Fibroblast of peridontal ligament (primary cell): ENCODE results near the gene SLC25A36.
A peak's percentile ranks its signal among the peaks of the same experiment; 100 is the strongest.
"Not testable (repeated sequence)": the region's sequence is repeated elsewhere in the genome, so short reads cannot be mapped to it uniquely, and the experiment has no call there.

Experiments
- DNase-seq: peaks from one replicate; pipeline ENCODE4 v3.0.0-alpha.2; 2010; ENCODE audit errors: extremely low read depth

The SLC25A36 gene

DNA sequence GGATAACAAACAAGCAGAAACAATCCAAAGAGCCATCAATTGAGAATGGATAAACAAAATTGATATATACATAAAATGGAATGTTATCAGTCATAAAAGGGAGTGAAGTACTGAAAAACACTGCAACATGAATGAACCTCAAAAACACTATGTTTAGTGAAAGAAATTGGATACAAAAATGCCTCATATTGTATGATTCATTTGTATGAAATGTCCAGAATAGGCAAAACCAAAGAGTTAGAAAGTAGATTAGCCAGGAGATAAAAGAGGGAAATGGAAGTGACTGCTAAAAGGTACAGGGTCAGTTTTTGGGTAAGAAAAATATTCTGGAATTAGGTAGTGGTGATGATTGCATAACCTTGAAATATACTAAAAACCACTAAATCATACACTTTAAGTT lies 9.8 kb upstream of the SLC25A36 start:
- DNase-seq, result peak; percentile 35

DNA sequence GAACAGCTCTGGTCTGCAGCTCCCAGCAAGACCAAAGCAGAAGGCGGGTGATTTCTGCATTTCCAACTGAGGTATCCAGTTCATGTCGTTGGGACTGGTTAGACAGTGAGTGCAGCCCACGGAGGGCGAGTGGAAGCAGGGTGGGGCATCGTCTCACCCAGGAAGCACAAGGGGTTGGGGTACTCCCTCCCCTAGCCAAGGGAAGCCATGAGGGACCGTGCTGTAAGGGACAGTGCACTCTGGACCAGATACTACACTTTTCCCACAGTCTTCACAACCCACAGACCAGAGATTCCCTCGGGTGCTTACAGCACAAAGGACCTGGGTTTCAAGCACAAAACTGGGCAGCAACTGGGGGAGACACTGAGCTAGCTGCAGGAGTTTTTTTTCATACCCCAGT lies 8.5 kb upstream of the SLC25A36 start:
- no peak for DNase-seq

DNA sequence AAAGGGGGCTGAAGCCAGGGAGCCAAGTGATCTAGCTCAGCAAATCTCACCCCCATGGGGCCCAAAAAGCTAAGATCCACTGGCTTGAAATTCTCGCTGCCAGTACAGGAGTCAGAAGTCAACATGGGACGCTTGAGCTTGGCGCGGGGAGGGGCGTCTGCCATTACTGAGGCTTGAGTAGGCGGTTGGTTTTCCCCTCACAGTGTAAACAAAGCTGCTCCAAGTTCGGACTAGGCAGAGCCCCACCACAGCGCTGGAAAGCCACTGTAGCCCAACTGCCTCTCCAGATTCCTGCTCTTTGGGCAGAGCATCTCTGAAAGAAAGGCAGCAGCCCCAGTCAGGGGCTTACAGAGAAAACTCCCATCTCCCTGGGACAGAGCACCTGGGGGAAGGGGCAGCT lies 8.1 kb upstream of the SLC25A36 start:
- DNase-seq, result no peak

DNA sequence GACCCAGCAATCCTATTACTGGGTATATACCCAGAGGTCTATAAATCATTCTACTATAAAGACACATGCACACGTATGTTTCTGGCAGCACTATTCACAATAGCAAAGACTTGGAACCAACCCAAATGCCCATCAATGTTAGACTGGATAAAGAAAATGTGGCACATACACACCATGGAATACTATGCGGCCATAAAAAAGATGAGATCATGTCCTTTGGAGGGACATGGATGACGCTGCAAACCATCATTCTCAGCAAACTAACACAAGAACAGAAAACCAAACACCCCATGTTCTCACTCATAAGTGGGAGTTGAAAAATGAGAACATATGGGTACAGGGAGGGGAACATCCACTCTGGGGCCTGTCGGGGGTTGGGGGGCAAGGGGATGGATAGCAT lies 2.3 kb upstream of the SLC25A36 start:
- not testable (repeated sequence) for DNase-seq

DNA sequence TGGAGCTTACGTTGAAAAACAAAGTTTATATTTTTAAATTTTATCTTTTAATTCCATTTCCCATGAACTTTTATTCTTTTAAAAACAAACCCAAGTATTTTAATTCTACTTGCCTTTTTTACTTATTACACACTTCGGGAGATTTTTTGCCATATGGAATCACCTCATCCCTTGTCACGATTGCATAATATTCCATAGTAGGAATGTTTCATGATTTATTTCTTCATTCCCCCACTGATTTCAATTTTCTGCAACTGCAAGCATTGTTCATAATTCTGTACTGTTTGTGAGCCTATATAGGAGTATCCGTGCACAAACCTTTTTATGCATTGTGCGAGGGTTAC lies 574 bp upstream of the SLC25A36 start:
- DNase-seq, result no peak

DNA sequence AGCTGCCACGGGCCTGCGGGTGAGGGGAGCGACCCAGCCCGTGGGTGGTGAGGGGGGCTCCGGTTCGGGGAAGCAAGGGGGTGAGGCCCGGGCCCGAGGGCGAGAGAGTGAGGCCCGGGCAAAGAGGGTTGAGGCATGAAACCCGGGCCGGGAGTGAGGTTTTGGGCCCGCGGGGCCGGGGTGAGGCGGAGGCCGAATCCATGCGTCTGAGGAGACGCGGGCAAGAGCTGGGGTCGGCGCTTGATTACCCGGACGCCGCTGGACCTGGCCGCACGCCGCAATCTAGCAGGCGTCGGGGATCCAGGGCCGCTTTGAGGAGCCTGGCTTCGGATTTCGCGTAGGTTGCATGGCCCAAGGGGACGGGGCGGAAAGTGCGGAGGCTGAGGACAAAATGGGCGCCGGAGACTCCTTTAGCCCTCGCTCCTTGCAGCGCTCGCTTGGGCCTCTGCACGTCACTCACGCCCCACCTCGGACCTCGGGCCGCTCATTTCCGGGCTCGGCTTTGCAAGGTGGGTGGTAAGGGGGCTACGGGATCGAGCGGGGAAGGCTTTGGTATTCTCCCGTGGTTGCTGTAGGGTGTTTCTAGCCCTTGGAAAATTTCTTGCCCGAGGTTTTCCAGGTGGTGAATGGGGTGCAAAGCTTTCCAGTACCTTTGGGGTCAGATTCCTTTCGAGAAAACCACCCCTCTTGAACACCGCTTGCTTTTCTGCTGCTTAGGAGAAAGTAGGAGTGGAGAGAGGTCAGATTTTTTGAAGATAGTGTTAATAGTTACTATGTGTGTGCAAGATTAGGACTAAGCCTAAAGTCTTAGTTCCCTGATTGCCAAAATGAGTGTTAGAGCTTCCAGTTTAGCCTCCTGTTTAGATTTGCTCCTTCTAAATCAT lies 827 bp downstream of the SLC25A36 start:
- DNase-seq, result peak; percentile 55

DNA sequence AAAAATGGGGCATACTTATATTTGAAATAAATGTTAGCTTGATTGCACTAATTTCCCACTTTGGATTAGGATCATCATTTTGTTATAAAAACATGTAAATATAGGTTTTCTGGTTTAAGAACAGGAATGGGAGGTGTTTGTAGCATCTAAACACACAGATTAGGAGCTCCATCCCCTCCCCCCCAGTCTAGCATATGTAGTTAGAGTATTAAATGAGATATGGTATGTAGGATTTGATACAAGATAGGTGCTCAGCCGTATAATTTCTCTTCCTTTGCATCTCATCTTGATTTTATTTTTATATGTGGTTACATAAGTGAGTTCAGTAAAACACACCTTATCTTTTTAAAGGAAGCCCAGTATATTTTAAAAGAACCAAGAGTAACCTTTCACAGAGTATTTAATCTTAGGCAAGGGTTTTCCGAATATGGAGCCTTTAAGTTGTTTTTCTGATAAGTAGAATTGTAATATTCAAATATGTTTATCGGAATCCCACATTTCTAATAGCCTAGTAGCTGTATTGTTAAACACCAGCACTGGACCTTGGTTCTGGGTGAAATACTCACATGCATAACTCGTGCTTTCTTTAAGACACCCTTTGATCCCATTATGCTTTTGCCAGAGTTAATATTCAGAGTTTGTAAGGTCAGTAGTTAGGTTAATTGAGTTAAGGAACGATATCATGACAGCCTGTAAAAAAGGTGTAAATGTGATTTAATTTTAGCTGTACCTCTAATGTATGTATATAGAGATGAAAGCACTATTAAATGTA lies 2.3 kb downstream of the SLC25A36 start:
- no peak for DNase-seq

DNA sequence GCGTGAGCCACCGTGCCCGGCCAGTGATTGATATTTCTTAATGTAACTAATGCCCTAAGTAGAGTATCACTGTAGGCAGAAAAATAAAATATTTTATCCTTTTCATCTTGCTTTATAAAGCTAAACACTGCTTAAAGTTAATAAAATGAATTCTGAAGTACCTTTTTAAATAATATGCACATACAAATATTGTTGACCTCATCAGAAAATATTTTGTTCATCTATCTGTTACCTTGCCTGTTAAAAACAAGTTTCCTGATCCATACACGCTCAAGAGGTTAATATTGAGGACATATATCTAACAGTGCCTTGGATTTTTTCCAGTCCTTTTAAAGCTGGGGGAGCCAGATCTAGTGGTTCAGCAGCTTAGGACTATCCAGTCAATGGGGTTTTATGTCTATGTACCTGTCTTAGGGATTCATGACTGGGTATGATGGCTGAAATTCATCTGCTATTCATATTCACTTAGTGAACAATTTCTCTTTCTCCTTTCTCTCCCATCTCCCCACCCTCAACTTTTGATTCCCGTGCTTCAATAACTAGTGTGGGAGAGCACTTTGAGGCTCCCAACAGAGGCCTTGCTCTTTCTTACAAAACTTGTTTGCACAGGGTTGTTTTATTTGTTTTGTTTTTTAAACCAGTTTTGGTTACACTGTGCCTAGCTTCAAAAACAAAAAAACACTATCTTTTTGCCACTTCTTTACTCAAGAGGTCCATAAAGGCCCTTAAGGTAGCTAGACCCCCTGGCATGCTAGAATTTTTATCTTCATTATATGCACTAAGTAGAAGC lies 7.0 kb downstream of the SLC25A36 start:
- DNase-seq, result no peak

DNA sequence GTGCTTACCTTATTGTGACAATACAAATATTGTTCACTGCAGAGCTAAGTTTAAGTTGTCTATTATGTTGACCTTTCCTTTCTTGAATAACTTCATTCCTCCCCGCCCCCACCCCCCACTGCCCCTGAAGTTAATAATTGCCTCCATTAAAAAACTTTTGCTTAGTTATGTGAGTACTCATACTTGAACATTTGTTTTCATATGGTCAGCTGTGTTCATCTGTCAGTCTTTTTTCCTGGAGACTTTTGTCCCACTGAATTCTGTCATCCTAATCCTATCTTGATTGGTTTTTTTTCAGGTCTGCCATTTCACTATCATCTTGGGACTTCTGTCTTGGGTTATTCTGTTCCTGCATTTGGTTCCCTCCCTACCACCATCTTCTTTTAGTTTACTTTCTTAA lies 8.5 kb downstream of the SLC25A36 start:
- DNase-seq, result no peak

DNA sequence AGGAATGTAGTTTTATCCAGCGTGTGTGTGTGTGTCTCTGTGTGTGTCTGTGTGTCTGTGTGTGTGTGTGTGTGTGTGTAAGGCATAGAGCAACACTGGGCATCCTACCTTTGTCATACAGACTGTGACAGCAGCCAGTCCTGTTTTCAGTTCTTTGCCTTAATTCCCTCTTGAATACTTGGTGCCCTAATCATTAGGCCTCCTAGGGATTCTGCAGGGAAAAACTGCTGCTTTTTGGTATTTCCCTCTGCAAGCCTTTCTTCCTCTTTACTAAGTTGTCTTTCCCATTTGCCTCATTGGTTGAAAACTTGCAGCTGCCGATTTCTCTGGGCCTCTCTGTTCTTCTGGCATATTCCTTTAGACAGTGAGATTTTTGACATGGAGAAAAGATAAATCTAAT lies 9.2 kb downstream of the SLC25A36 start:
- DNase-seq, result no peak

DNA sequence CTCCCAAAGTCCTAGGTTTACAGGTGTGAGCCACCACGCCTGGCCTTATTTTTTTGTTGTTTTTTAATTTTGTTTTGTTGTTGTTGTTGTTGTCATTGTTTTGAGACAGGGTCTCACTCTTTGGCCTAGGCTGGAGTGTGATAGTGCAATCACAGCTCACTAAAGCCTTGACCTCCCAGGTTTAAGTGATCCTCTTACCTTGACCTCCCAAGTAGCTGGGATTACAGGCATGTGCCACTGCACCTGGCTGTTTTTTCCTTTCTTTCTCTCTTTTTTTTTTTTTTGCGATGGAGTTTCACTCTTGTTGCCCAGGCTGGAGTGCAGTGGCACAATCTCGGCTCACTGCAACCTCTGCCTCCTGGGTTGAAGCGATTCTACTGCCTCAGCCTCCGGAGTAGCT lies 10.1 kb downstream of the SLC25A36 start:
- not testable (repeated sequence) for DNase-seq

DNA sequence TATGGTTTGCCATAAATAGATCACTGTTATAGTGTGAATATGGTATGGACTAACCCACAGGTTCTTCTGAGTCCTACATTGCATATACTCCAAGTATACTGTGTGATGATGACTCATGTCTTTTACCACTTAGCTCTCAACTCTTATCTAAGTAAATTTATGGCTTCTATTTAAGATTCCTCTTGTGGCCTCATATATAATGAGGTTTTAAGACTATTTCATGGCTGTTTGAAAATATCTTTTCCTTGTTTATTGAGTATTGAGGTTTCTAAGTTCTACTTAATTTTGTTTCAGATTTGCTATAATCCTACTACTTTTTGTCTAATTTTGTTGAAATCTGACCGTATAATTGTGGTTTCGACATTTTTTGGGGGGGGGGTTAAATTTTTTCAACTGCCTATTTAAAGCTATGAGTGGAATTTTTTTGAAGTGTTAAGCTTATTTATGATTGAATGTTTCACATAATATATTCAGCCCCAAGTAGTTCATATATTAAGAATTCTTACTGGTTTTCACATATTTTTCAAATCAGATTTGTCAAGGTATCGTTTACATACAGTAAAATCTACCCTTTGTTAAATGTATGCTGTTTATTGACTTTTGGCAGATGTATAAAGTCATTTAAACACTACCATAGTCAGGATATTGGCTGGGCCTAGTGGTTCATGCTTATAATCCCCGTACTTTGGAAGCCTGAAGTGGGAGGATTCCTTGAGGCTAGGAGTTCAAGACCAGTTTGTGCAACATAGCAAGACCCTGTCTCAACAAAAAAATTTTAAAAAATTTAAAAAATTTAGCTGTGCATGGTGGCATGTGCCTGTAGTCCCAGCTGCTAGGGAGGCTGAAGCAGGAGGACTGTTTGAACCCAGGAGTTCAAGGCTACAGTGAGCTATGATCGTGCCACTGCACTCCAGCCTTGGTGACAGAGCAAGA lies 11.7 kb downstream of the SLC25A36 start:
- DNase-seq, result peak; percentile 53

DNA sequence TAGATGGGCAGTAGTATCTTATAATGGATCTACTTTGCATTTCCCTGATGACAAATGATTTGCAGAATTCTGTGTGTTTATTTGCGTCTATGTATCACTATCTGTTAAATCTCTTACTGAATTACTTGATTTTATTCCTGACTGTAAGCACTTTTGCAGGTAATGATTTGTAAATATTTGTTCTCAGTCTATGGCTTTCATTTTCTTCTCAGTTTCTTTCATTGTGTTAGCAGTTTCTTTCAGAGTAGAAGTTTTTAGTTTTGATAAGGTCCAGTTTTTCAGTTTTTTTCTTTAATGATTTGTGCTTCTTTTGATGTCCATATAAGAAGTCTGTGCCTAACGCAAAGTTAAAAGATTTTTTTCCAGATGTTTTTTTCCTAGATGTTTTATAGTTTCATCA lies 12.9 kb downstream of the SLC25A36 start:
- DNase-seq, result no peak

DNA sequence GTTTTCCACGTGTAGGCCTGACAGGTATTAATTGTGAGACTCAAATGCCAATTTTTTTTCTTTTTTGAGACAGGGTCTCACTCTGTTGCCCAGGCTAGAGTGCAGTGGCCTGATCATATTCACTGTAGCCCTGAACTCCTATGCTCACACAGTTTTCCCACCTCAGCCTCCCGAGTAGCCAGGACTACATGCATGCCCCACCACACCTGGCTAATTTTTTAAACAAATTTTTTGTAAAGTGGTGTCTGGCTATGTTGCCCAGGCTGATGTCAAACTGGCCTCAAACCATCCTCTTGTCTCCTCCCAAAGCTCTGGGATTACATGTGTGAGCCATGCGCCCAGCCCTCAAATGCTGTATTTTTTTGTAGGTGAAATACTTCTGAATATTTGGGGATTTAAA lies 14.0 kb downstream of the SLC25A36 start:
- DNase-seq, result no peak

DNA sequence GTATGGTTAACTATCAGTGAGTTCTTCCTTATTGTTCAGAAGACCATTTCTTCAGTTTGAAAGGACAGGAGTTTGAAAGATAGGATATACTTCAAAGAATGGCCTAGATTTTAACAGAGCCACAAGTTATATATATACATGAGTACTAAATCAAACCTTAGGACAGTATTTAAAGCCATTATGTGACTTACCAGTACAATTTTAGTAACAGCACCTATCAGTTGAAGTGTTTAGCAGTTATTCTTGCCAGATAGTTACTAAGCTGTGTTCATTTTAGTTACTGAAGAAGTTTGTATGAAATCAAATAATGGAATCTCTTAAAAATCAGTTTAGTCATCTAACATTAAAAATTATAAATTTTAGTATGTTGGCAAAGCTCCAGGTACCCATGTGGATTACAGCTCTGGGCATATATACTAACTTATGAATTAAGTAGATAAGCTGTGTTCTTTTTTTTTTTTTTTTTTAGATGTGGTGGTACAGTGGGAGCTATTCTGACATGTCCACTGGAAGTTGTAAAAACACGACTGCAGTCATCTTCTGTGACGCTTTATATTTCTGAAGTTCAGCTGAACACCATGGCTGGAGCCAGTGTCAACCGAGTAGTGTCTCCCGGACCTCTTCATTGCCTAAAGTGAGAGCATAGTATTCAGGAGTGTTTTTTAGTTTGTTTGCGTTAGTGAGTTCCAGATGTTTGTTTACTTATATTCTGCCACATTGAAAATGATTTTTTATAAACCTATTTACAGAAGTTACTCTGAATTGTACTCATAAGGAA lies 14.6 kb downstream of the SLC25A36 start:
- DNase-seq, result no peak

DNA sequence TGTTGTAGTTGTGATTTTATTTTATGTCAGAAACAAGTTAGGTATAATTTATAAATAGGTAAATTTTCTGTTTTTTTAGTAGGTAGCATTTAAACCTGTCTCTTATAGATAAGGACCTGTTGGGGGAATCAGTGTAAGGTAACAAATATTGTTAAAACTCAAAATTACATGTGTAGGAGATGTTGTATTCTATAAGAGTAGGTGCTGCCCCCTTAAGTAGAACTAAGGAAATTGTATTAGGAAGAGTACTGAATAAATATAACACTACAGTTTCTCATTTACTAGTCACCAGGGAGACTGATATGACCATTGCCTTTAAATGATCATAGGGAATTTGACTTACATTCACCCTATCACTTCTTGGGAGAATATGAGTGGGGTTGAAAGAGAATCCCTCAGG lies 31.2 kb downstream of the SLC25A36 start:
- DNase-seq, result peak; percentile 35

DNA sequence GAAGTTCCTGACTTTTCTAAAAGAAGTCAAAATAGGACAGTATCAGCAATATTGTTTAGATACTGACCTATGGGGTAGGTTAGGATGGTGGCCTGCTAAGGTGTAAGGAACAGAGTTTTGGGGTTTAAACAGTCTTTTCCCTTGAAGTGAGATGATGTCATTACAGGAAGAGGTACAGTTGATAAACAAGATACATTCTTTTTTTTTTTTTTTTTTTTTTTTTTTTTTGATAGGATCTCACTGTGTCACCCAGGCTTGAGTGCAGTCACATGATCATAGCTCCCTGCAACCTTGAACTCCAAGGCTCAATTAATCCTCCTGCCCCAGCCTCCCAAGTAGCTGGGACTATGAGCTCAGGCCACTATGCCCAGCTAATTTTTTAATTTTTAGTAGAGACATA lies 33.3 kb downstream of the SLC25A36 start:
- no peak for DNase-seq

DNA sequence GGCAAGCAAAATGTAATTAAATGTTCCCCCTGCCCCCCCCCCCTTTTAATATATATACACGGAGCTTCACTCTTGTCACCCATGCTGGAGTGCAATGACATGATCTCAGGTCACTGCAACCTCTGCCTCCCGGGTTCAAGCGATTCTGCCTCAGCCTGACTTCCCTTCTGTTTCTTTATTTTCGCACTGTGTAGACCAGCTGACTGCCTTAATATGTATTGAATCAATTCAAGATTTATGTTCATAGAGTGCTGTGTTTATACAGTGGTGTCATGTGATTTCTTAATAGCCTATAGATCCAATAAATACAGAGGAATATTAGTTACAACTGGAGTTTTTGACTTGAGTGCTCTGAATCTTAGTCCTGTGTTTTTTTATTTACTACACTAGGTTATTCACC lies 39.0 kb downstream of the SLC25A36 start:
- no peak for DNase-seq

DNA sequence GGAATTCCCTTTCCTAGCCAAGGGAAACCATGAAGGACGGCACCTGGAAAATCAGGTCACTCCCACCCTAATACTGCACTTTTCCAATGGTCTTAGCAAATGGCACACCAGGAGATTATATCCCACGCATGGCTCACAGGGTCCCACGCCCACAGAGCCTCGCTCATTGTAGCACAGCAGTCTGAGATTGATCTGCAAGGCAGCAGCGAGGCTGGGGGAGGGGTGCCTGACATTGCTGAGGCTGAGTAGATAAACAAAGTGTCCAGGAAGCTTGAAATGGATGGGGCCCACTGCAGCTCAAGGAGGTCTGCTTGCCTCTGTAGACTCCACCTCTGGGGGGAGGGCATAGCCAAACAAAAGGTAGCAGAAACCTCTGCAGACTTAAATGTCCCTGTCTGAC lies 46.2 kb downstream of the SLC25A36 start:
- not testable (repeated sequence) for DNase-seq

DNA sequence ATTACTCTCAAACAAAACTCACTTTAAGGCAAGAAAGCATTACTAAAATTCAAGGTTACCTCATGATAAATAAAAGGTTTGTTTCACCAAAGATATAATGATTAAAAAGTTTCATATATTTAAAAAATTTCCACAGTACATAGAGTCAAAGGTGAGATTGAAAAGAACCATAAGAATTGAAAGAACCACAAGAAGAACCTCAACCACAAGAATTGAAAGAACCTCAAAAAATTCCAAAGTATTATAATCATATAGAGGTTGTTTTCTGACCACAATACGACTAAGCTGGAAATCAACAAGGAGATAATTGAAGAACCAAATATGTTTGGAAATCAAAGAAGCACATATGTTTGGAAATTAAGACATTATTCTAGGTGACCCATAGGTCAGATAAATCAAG lies 52.7 kb downstream of the SLC25A36 start:
- no peak for DNase-seq

DNA sequence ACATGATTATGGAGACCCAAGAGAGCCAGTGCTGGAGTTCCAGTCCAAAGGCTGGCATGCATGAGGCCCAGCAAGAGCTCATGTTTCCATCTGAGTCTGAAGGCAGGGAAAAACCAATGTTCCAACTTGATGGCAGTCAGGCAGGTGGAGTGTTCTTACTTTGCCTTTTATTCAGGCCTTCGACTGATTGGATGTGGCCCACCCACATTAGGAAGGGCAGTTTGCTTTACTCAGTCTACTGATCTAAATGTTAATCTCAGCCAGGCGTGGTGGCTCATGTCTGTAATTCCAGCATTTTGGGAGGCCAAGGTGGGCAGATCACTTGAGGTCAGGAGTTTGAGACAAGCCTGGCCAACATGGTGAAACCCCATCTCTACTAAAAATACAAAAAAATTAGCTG lies 53.2 kb downstream of the SLC25A36 start:
- not testable (repeated sequence) for DNase-seq
